Sigmoid colon (tissue), 7 donors: ENCODE measurements around the gene KRT82. TPM values are rescaled to one million over a fixed set of nuclear protein-coding genes. Genes with fewer than 3 reads are reported as not detected.

Experiments
- DNase-seq: peaks from one replicate; pipeline ENCODE4 v3.0.0-alpha.2; 2019
- H3K27ac ChIP-seq, 4 donors: fragments of 200-600 bp; sonication (generic); one replicate each; pipeline ENCODE4 v1.5.1; 2016 to 2019; ENCODE audit warnings: mild to moderate bottlenecking in 1 of 4
- H3K27me3 ChIP-seq, 3 donors: fragments of 200-600 bp; sonication (generic); one replicate each; pipeline ENCODE4 v1.5.1; 2019; ENCODE audit warnings: mild to moderate bottlenecking in 1 of 3
- H3K36me3 ChIP-seq, 4 donors: fragments of 200-600 bp; sonication (generic); one replicate each; pipeline ENCODE4 v1.5.1; 2016 to 2019
- H3K4me1 ChIP-seq, 4 donors: fragments of 200-600 bp; sonication (generic); one replicate each; pipeline ENCODE4 v1.5.1; 2017 to 2019
- H3K4me3 ChIP-seq, 4 donors: fragments of 200-600 bp; sonication (generic); one replicate each; pipeline ENCODE4 v1.5.1; 2017 to 2019; ENCODE audit warnings: mild to moderate bottlenecking in 2 of 4, moderate library complexity in 1 of 4
- H3K9me3 ChIP-seq, 4 donors: fragments of 200-600 bp in 3 of 4; sonication (generic) in 3 of 4; one replicate each; pipeline versions ENCODE4 v1.5.1 to v1.6.1; 2013 to 2019
- EP300 ChIP-seq, 4 donors: sonication (generic); formaldehyde crosslinking; IDR thresholded peaks; one replicate each; pipeline ENCODE4 v1.6.1; 2017; ENCODE audit warnings: antibody characterized with exemption in 4 of 4
- POLR2A ChIP-seq, 2 donors: fragments of 450-650 bp; IDR thresholded peaks; one replicate each; pipeline ENCODE4 v1.6.1; 2016; ENCODE audit warnings: antibody characterized with exemption in 2 of 2, mild to moderate bottlenecking in 2 of 2, moderate library complexity in 2 of 2
- POLR2AphosphoS5 ChIP-seq, 4 donors: sonication (generic); formaldehyde crosslinking; IDR thresholded peaks; one replicate each; pipeline ENCODE4 v1.6.1; 2017; ENCODE audit warnings: antibody characterized with exemption in 4 of 4
- WGBS, 2 donors: extraction: QIAGEN DNeasy Blood & Tissue Kit; methylation state at CpG; one replicate each; pipeline ENCODE4 v1.1.7; 2013; 5-methylcytosine and 5-hydroxymethylcytosine counted together
- intact Hi-C: fragments of 100-400 bp; cut with DNase I; formaldehyde crosslinking; loops from one replicate; pipeline ENCODE4 v1.15.1; 2023
- polyA plus RNA-seq, 3 donors: library from polyadenylated mRNA; stranded (reverse); fragments of 200-250 nt; gene quantifications; one replicate each; pipeline ENCODE4 v1.2.3, GENCODE V29; 2013
- total RNA-seq, 4 donors: library from RNA; depleted of rRNA; stranded (reverse); fragments of >200 nt; gene quantifications; one replicate each; pipeline ENCODE4 v1.1.0, GENCODE V29; 2016
- TF ChIP-seq, protein P1 (sequence below), 4 experiments: fragments of 450-650 bp in 3 of 4; fragments of 200-600 bp in 1 of 4; IDR thresholded peaks; one replicate each; pipeline ENCODE4 v1.5.1; 2016 to 2019; ENCODE audit warnings: antibody characterized with exemption in 4 of 4, mild to moderate bottlenecking in 3 of 4, moderate library complexity in 2 of 4
- donor health status: healthy with polysubstance abuse.
- donor health status: Bipolar disorder and iron deficiency.
- donor health status: healthy.

The KRT82 gene
- total and polyA plus RNA-seq, 7 donors, result 0.03 TPM; not detected in 6

DNA sequence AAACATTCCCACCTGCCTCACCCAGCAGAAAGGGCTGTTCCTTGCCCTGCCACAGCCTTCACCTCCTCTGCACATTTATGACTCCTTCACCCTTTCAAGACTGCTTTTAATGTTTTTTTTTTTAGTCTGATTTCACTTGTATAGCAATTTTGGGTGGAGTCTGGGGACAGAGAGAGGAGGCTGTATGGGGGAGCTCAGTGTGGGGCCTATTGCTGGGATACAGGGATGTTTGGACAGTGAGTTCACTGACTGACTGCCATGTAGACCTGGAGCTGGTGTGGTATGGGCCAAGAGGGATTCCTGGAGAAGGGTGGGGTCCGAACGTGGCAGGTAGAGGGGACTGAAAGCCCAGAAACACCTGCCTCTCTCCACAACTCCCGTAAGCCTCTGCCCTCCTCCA lies 36.9 kb downstream of the KRT82 start:
- Histone ChIP-seq H3K27me3 (no peaks in the 10 kb centered on the region), H3K4me1 (peaks cover 0 to 15% (median 0%) of the 10 kb centered on the region in 4 donors), H3K36me3 (no peaks in the 10 kb centered on the region), H3K27ac (no peak overlapping the region), H3K4me3 (no peak overlapping the region), H3K9me3 (no peaks in the 10 kb centered on the region)
- intact Hi-C loops, result no loop called here
- no peak for DNase-seq
- TF ChIP-seq POLR2AphosphoS5 (IDR thresholded peaks at IDR 0.05) (no peak), POLR2A (IDR thresholded peaks at IDR 0.05) (no peak), EP300 (IDR thresholded peaks at IDR 0.05) (no peak)
- TF ChIP-seq, protein P1, sequence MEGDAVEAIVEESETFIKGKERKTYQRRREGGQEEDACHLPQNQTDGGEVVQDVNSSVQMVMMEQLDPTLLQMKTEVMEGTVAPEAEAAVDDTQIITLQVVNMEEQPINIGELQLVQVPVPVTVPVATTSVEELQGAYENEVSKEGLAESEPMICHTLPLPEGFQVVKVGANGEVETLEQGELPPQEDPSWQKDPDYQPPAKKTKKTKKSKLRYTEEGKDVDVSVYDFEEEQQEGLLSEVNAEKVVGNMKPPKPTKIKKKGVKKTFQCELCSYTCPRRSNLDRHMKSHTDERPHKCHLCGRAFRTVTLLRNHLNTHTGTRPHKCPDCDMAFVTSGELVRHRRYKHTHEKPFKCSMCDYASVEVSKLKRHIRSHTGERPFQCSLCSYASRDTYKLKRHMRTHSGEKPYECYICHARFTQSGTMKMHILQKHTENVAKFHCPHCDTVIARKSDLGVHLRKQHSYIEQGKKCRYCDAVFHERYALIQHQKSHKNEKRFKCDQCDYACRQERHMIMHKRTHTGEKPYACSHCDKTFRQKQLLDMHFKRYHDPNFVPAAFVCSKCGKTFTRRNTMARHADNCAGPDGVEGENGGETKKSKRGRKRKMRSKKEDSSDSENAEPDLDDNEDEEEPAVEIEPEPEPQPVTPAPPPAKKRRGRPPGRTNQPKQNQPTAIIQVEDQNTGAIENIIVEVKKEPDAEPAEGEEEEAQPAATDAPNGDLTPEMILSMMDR (IDR thresholded peaks at IDR 0.05), result no peak
- 71 to 72% methylated on average over 3 of the region's 3 CpGs for WGBS, 2 donors

DNA sequence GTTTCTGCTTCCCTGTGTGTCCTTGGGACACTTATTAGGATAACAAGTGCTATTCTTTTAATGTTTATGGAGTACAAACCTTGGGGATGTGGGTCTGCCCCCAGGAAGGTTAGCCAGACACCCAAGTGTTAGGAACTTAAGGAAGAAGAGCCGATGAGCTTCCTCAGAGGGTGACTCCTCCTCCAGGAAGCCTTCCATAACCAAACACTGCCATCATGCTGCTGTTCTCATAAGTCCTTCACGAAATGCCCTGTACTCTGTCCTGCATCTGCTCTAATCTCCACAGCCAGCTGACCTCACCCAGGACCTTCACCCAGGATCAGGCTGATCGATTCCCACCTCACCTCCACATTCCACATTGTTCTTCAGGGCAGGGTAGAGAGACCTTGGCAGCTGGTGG lies 37.6 kb downstream of the KRT82 start:
- no peak for DNase-seq
- TF ChIP-seq EP300 (IDR thresholded peaks at IDR 0.05) (no peak), POLR2A (IDR thresholded peaks at IDR 0.05) (no peak), POLR2AphosphoS5 (IDR thresholded peaks at IDR 0.05) (no peak)
- TF ChIP-seq, protein P1 (IDR thresholded peaks at IDR 0.05), result no peak
- WGBS, 2 donors, result 53 to 70% methylated on average over 3 of the region's 3 CpGs
- peaks cover 0 to 15% (median 0%) of the 10 kb centered on the region in 4 donors for H3K4me1 ChIP-seq
- H3K4me3 ChIP-seq, result no peak overlapping the region
- no peak overlapping the region for H3K27ac ChIP-seq
- no peaks in the 10 kb centered on the region for H3K27me3 ChIP-seq
- no peaks in the 10 kb centered on the region for H3K36me3 ChIP-seq
- no peaks in the 10 kb centered on the region for H3K9me3 ChIP-seq
- intact Hi-C loops, result no loop called here

DNA sequence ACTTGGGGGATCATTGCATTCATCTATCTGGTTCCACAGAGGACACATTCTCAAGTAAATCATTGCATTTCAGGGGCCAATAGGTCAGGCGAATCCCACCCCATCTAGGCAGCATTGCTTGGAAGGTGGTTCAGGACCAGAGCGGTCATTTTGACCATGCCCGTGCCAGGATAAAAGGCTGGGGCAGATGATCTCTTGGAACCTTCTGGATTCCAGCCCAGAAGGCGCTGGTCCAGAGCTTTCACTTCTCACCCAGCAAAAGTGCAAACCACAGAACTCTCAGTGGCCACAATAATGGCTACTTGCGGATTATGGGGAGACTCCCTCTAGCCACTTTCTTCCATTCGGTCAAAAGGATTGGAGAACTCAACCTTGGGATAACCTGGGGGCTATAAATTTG lies 38.3 kb downstream of the KRT82 start:
- Histone ChIP-seq H3K4me1 (peaks cover 0 to 15% (median 0%) of the 10 kb centered on the region in 4 donors), H3K27me3 (no peaks in the 10 kb centered on the region), H3K4me3 (no peak overlapping the region), H3K9me3 (no peaks in the 10 kb centered on the region), H3K27ac (no peak overlapping the region), H3K36me3 (no peaks in the 10 kb centered on the region)
- intact Hi-C loops, result no loop called here
- 76 to 84% methylated on average over 6 of the region's 6 CpGs for WGBS, 2 donors
- TF ChIP-seq POLR2A (IDR thresholded peaks at IDR 0.05) (no peak), EP300 (IDR thresholded peaks at IDR 0.05) (no peak), POLR2AphosphoS5 (IDR thresholded peaks at IDR 0.05) (no peak)
- TF ChIP-seq, protein P1 (IDR thresholded peaks at IDR 0.05), result no peak
- DNase-seq, result no peak

DNA sequence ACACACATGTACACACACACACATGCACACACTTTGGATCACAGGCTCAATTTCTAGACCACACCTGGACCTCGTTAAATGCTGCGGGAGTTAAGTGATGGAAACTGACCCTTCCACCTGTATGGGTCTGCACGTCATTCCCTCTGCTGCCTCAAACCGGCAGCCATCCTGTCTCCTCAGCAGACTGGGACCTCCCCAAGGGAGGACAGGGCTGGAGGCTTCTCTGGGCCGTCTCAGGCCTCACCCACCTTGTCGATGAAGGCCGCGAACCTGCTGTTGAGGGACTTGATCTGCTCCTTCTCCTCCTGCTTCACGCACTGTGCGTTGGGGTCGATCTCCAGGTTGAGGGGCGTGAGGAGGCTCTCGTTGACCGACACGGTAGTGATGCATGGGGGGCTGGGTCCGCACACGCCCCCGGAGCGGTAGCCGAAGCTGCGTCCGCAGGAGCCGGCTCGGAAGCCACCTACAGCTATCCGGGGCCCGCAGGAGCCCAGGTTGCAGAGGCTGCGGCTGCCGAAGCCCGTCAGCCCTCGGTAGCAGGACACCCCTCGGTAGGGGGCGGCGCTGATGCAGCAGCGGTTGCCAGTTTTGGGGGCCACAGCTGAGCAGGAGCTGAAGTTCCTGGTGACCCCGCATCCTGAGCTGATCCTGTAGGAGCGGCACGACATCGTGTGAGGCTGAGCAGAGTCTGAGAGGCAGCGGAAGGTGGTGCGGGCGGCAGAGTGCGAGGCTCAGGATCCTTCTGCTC lies 39.2 kb downstream of the KRT82 start, which contains the start of gene KRT85:
Gene KRT85 (minus strand): TSS at position 744 of the 748 bp plus-strand sequence. CDS start 76 bp downstream, at position 668.
- H3K9me3 ChIP-seq, result no peaks in the 10 kb centered on the region
- H3K27me3 ChIP-seq, result no peaks in the 10 kb centered on the region
- peaks cover 0 to 11% (median 0%) of the 10 kb centered on the region in 4 donors for H3K4me1 ChIP-seq
- TF ChIP-seq POLR2A (IDR thresholded peaks at IDR 0.05), result no peak
- TF ChIP-seq, protein P1 (IDR thresholded peaks at IDR 0.05), result no peak
- TF ChIP-seq EP300 (IDR thresholded peaks at IDR 0.05), result no peak
- TF ChIP-seq POLR2AphosphoS5 (IDR thresholded peaks at IDR 0.05), result no peak
- no peak within 1 kb of the TSS for H3K27ac ChIP-seq
- WGBS, 2 donors, result 77 to 85% methylated on average over 42 of the region's 42 CpGs
- intact Hi-C loops, result no loop called here
- no peaks in the 10 kb centered on the region for H3K36me3 ChIP-seq
- peak; percentile 53 for DNase-seq
- no peak within 1 kb of the TSS for H3K4me3 ChIP-seq
